ENCODE data around the gene SRGAP2.
"Not testable (repeated sequence)": the region's sequence is repeated elsewhere in the genome, so short reads cannot be mapped to it uniquely, and the experiment has no call there.

The SRGAP2 gene

DNA sequence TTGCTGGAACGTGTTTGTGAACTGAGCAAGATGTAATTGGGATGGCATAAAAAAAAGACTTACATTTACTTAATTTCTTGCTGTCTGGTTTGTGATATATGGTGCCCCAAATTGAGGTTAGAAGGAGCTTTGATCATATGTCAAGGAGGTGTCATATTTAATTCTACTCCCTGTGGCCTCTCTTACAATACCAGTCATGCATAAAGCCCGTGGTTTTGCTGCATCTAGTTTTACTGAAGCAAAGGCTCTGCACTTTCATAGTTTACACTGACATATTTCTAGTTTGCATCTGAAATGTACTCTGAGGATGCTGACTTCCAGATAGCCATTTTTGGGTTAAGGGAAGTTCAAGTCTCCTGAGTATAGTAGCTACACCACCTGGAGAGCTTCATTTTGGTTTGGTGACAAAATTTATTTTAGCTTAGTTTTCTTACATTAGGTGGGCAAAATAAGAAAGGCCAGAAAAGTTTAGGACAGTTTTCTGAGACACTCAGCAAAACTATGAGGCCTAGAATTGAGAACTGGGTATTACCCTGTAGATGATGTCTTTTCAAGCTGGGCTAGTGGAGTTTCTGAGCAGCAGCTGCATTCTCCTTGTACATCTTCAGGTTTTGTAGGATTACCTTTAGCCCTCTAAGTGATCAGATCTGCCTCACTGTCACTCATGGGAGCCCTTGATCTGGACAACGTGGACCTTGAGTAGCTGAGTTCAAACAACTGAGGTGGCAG is 47.8 kb downstream of the SRGAP2 start:
- not testable (repeated sequence) for DNase-seq (ENCODE audit: low spot score)

DNA sequence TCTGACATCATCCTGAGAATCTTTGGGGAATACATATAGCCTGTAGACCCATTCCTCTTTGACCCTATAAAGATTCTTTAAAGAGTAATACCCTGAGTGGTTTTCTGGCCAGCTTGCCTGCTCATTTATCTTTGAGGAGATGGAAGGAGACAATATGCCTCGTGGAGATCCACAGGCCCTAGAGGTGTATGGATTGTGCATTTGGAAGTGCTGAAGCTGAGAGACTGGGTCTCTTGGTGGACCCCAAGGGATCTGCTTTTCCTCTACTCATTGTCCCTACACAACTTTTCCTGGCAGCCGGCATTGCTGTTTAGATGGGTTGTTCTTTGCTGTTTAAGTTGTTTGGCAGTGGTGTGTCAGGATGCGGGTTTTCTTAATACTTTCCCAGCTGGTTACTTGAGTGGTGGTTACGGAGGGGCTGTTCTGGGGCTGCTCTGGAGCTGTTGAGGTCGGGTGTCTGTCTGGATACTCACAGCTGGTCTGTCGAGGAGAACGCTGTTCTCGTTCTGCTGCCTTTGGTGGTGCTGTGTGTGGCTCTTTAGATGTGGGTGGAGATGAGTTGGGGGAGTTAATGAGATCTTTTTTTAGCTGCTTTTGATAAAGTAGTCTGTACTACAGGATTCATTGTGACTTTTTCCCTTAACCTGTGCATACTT is 49.5 kb downstream of the SRGAP2 start:
- DNase-seq (ENCODE audit: low spot score), result not testable (repeated sequence)

Data from AG08396 (cell line).